CD4-positive, alpha-beta memory T cell (primary cell): ENCODE measurements around the gene BTD. TPM values are rescaled to one million over a fixed set of nuclear protein-coding genes. Genes with fewer than 3 reads are reported as not detected.
A peak's percentile ranks its signal among the peaks of the same experiment; 100 is the strongest.

Experiments used
- CTCF ChIA-PET: fragments of 350-600 bp; sonication (Branson Sonifier 250); formaldehyde crosslinking; loops from one replicate; lab custom pipeline; 2021; ENCODE audit warnings: inconsistent platforms; ENCODE audit not compliant: partially characterized antibody; lab: Charles Lee
- POLR2A ChIA-PET: fragments of 350-600 bp; sonication (Branson Sonifier 250); formaldehyde crosslinking; loops from one replicate; lab custom pipeline; 2021; ENCODE audit not compliant: partially characterized antibody; lab: Charles Lee
- DNase-seq, 5 donors: peaks; one replicate each; pipeline versions ENCODE4 v3.0.0 to v3.0.0-alpha.2; 2020 to 2022; ENCODE audit warnings: mixed read lengths in 1 of 5
- H3K27ac ChIP-seq: one replicate; pipeline ENCODE4 v1.7.0; 2013; ENCODE audit warnings: low read depth, low read length
- H3K27me3 ChIP-seq: 2 replicates; pipeline ENCODE4 v1.7.0; 2013; ENCODE audit warnings: mild to moderate bottlenecking, low read length, moderate library complexity; ENCODE audit not compliant: insufficient read depth
- H3K36me3 ChIP-seq: 2 replicates; pipeline ENCODE4 v1.7.0; 2013; ENCODE audit warnings: mild to moderate bottlenecking, low read length, moderate library complexity; ENCODE audit not compliant: insufficient read depth
- H3K4me1 ChIP-seq: 2 replicates; pipeline ENCODE4 v1.7.0; 2013; ENCODE audit warnings: mild to moderate bottlenecking, low read length, moderate library complexity; ENCODE audit not compliant: insufficient read depth
- H3K4me3 ChIP-seq, 2 donors: one replicate each; pipeline ENCODE4 v1.7.0; 2013; ENCODE audit warnings: low read length in 2 of 2, mild to moderate bottlenecking in 1 of 2
- H3K9me3 ChIP-seq, 2 donors: one replicate each; pipeline ENCODE4 v1.7.0; 2013; ENCODE audit warnings: low read length in 2 of 2, control low read depth in 1 of 2; ENCODE audit not compliant: control insufficient read depth in 1 of 2
- H3K27ac Mint-ChIP-seq, 7 donors: one replicate each; pipeline ENCODE4 v1.8.0; 2020 to 2021; ENCODE audit warnings: mixed read lengths in 7 of 7, mild to moderate bottlenecking in 6 of 7, inconsistent platforms in 3 of 7, moderate library complexity in 3 of 7
- H3K27me3 Mint-ChIP-seq, 2 donors: one replicate each; pipeline ENCODE4 v1.8.0; 2020 to 2021; ENCODE audit warnings: mixed read lengths in 2 of 2
- H3K36me3 Mint-ChIP-seq, 2 donors: one replicate each; pipeline ENCODE4 v1.8.0; 2020 to 2021; ENCODE audit warnings: mixed read lengths in 2 of 2, inconsistent platforms in 1 of 2, mild to moderate bottlenecking in 1 of 2
- H3K4me1 Mint-ChIP-seq, 4 donors: one replicate each; pipeline ENCODE4 v1.8.0; 2020 to 2021; ENCODE audit warnings: mixed read lengths in 4 of 4, mild to moderate bottlenecking in 1 of 4
- H3K4me3 Mint-ChIP-seq, 8 donors: one replicate each; pipeline ENCODE4 v1.8.0; 2020 to 2021; ENCODE audit warnings: mixed read lengths in 8 of 8, mild to moderate bottlenecking in 7 of 8, moderate library complexity in 6 of 8, inconsistent platforms in 3 of 8
- H3K9me3 Mint-ChIP-seq, 8 donors: one replicate each; pipeline ENCODE4 v1.8.0; 2020 to 2021; ENCODE audit warnings: mixed read lengths in 8 of 8, mild to moderate bottlenecking in 5 of 8, inconsistent platforms in 3 of 8, moderate library complexity in 1 of 8
- intact Hi-C: fragments of 100-400 bp; cut with micrococcal nuclease; formaldehyde crosslinking; loops from one replicate; pipeline ENCODE4 v1.15.1; 2023
- polyA plus RNA-seq, 2 donors: library from polyadenylated mRNA; unstranded; fragments of 300-500 nt; fragmentation: Illumina TruSeq; gene quantifications; one replicate each; pipeline ENCODE4 v1.2.3, GENCODE V29; 2021
- total RNA-seq, 2 experiments: library from RNA; stranded (reverse); gene quantifications; one replicate each; pipeline ENCODE4 v1.2.3, GENCODE V29; 2021

BTD gene
- total and polyA plus RNA-seq, 4 experiments from 2014 or later = 23.4 to 40.5 (median 25.5) TPM

DNA sequence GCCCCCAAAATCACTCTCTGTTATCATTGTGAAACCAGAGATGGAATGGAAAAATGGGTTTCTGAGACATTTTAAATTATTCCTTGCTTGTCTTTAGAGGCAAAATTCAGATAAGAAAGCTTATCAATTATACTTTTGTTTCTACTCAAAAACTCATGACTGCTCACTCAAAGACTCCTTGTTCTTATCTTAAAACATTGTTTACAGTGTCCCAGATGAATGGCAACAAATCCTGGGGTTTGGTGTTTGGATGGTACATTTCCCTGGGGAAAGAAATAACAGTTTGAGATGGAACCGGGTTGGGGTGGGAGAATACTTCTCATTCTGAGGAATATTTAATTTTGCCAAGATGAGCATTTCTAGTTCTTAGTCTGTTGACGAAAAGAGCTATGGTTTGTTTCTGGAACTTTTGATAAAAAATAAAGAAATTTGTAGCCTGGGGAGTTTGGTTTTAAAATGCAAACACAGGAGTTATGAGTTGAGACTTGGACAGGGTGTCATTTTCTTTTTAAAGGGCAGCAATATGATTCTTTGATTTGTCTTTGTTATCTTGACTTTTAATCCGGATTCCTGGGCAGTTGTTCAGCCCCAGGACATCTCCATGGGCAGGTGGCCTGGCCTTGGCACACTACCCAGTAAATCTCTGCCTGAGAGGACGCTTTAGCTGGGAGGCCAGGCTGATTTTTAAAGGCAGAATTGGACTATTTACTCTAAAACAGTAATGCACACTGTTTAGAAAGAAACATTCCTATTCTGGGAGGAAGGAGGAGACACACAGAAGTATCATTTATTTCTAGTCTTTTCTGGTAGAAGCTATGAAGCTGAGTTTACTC, 32.4 kb downstream of the BTD start:
- POLR2A ChIA-PET = interaction anchor here (0.9 to 1.1 kb wide), 2 partner anchors 10 to 163 kb away, joined by 3 read pairs; partner anchors contain the start of gene ANKRD28
- Histone ChIP-seq H3K4me3 (no peak overlapping the region), H3K4me1 (peaks cover 25% of the 10 kb centered on the region), H3K9me3 (no peaks in the 10 kb centered on the region), H3K36me3 (no peaks in the 10 kb centered on the region), H3K27me3 (no peaks in the 10 kb centered on the region), H3K27ac (no peak overlapping the region)
- no peak for DNase-seq
- Mint-ChIP-seq H3K27ac (peak overlapping the region in 2 of 7 donors; percentile 5 to 53), H3K36me3 (peaks cover 9 to 12% of the 10 kb centered on the region in 2 donors), H3K27me3 (no peaks in the 10 kb centered on the region), H3K4me3 (no peak overlapping the region), H3K9me3 (no peaks in the 10 kb centered on the region), H3K4me1 (peaks cover 14 to 59% (median 38%) of the 10 kb centered on the region in 4 donors)
- intact Hi-C loops = loop anchor here (5.0 kb wide), 2 partner anchors 33 to 53 kb away; no protein-coding TSS in a partner anchor
- CTCF ChIA-PET = interaction anchor here (0.9 to 1.5 kb wide), 5 partner anchors 18 to 182 kb away, joined by 3 to 4 read pairs (median 4); no protein-coding TSS in a partner anchor

- Histone ChIP-seq H3K4me3 (no peak overlapping the region), H3K9me3 (no peaks in the 10 kb centered on the region), H3K36me3 (no peaks in the 10 kb centered on the region), H3K27ac (no peak overlapping the region), H3K27me3 (no peaks in the 10 kb centered on the region), H3K4me1 (peaks cover 23% of the 10 kb centered on the region)
- DNase-seq = no peak
- ChIA-PET POLR2A (interaction anchor here (0.9 to 1.1 kb wide), 2 partner anchors 11 to 163 kb away, joined by 3 read pairs; partner anchors contain the start of gene ANKRD28), CTCF (interaction anchor here (1.2 kb wide), 1 partner anchor 17 kb away, joined by 4 read pairs; no protein-coding TSS in a partner anchor)
- Mint-ChIP-seq H3K9me3 (no peaks in the 10 kb centered on the region), H3K27me3 (no peaks in the 10 kb centered on the region), H3K4me1 (peaks cover 14 to 59% (median 35%) of the 10 kb centered on the region in 4 donors), H3K27ac (peak overlapping the region in 1 of 7 donors; percentile 63), H3K4me3 (no peak overlapping the region), H3K36me3 (peaks cover 9 to 12% of the 10 kb centered on the region in 2 donors)
- intact Hi-C loops = loop anchor here (5.0 kb wide), 2 partner anchors 33 to 53 kb away; no protein-coding TSS in a partner anchor
Observed at GRCh38 chr3:15634671-15635070, 33.1 kb downstream of the BTD start.

DNA sequence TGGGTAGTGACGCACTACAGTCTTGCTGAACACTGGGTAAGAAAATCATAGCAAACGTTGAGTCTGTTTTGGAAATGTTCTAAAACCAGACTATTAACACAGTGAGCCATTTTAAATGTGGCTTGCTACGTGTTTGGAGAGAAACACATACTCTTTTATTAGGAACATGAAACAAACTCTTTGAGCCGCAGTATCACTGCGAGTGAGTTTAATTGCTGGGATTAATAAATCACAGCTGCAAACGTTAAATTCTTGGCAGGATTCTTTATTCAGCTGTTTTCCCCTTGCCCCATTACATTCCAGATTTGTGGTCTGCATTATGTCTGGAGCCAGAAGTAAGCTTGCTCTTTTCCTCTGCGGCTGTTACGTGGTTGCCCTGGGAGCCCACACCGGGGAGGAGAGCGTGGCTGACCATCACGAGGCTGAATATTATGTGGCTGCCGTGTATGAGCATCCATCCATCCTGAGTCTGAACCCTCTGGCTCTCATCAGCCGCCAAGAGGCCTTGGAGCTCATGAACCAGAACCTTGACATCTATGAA, 33.6 kb downstream of the BTD start:
- H3K4me3 Mint-ChIP-seq = no peak overlapping the region
- intact Hi-C loops = no loop called here

DNA sequence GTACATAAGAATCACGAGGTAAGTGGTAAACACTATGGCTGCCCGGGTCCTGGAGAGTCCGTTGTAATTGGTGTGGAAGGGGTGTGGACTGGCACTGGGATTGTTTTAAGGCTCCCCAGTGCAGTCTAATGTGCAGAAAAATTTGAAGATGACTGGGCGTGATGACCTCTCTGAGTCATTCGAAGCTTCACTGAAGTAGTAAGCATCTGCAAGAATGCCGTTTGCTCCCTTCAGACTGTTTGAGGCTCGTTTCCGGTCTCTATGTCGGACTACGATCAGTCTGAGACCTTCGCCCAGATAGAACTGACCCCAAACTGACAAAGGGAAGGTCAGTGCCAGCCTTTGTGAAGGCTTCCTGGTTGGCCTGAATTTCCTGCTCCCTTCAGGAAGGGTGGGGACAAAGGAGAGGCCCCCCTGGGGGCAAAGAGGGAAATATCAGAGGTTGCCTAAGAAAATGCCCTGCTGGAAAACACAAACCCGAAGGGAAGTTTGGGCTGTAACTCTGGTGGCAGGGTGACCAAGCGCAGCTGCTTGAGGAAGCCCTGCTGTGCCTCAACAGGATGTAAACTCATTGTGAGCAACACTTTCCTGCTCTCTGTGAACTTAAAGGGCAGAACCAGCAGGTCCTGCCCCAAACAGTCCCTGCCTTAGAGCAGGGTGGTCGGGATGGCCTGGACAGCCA, 34.6 kb downstream of the BTD start:
- no peaks in the 10 kb centered on the region for H3K9me3 ChIP-seq
- Mint-ChIP-seq H3K9me3 (no peaks in the 10 kb centered on the region), H3K36me3 (peaks cover 5 to 16% of the 10 kb centered on the region in 2 donors), H3K27me3 (no peaks in the 10 kb centered on the region), H3K4me1 (peaks cover 8 to 47% (median 25%) of the 10 kb centered on the region in 4 donors), H3K4me3 (peak overlapping the region in 6 of 8 donors; percentile 26 to 66 (median 47)), H3K27ac (peak overlapping the region; percentile 17 to 95 (median 74))
- no peak overlapping the region for H3K27ac ChIP-seq
- CTCF ChIA-PET = interaction anchor here (1.5 kb wide), 1 partner anchor 13 kb away, joined by 3 read pairs; no protein-coding TSS in a partner anchor
- intact Hi-C loops = no loop called here
- no peaks in the 10 kb centered on the region for H3K36me3 ChIP-seq
- POLR2A ChIA-PET = interaction anchor here (1.2 kb wide), 1 partner anchor 161 kb away, joined by 3 read pairs; the partner anchor contains the start of gene ANKRD28
- no peak overlapping the region for H3K4me3 ChIP-seq
- H3K4me1 ChIP-seq = peaks cover 9% of the 10 kb centered on the region
- H3K27me3 ChIP-seq = no peaks in the 10 kb centered on the region
- DNase-seq = no peak

More for the DNA sequence above, 33.6 kb downstream of the BTD start:
- Mint-ChIP-seq H3K9me3 (no peaks in the 10 kb centered on the region), H3K36me3 (peaks cover 7 to 12% of the 10 kb centered on the region in 2 donors), H3K4me1 (peaks cover 10 to 54% (median 32%) of the 10 kb centered on the region in 4 donors), H3K27me3 (no peaks in the 10 kb centered on the region), H3K27ac (peak overlapping the region in 2 of 7 donors; percentile 8 to 17)
- Histone ChIP-seq H3K9me3 (no peaks in the 10 kb centered on the region), H3K4me3 (no peak overlapping the region), H3K27ac (no peak overlapping the region), H3K4me1 (peaks cover 18% of the 10 kb centered on the region), H3K36me3 (no peaks in the 10 kb centered on the region), H3K27me3 (no peaks in the 10 kb centered on the region)
- DNase-seq = no peak
- ChIA-PET CTCF (interaction anchor here (1.2 kb wide), 1 partner anchor 17 kb away, joined by 4 read pairs; no protein-coding TSS in a partner anchor), POLR2A (no interaction called here)

GRCh38 chr3:15637131-15637951, 35.8 kb downstream of the BTD start:
- Mint-ChIP-seq H3K9me3 (no peaks in the 10 kb centered on the region), H3K4me3 (peak overlapping the region in 5 of 8 donors; percentile 8 to 54 (median 36)), H3K27me3 (no peaks in the 10 kb centered on the region), H3K36me3 (peaks cover 13 to 20% of the 10 kb centered on the region in 2 donors), H3K27ac (peak overlapping the region in 6 of 7 donors; percentile 4 to 82 (median 52)), H3K4me1 (peaks cover 8 to 49% (median 27%) of the 10 kb centered on the region in 4 donors)
- H3K9me3 ChIP-seq = no peaks in the 10 kb centered on the region
- DNase-seq = no peak
- no peaks in the 10 kb centered on the region for H3K36me3 ChIP-seq
- POLR2A ChIA-PET = interaction anchor here (0.6 kb wide), 1 partner anchor 80 kb away, joined by 3 read pairs; no protein-coding TSS in a partner anchor
- peaks cover 9% of the 10 kb centered on the region for H3K4me1 ChIP-seq
- no peaks in the 10 kb centered on the region for H3K27me3 ChIP-seq
- H3K4me3 ChIP-seq = no peak overlapping the region
- CTCF ChIA-PET = interaction anchor here (1.5 kb wide), 1 partner anchor 12 kb away, joined by 3 read pairs; no protein-coding TSS in a partner anchor
- intact Hi-C loops = no loop called here
- no peak overlapping the region for H3K27ac ChIP-seq

GRCh38 chr3:15638193-15638890, 36.8 kb downstream of the BTD start:
- Mint-ChIP-seq H3K4me3 (peak overlapping the region in 2 of 8 donors; percentile 20 to 29), H3K36me3 (peaks cover 13 to 23% of the 10 kb centered on the region in 2 donors), H3K9me3 (no peaks in the 10 kb centered on the region), H3K27me3 (no peaks in the 10 kb centered on the region), H3K27ac (peak overlapping the region in 1 of 7 donors; percentile 7), H3K4me1 (peaks cover 10 to 49% (median 27%) of the 10 kb centered on the region in 4 donors)
- Histone ChIP-seq H3K4me3 (no peak overlapping the region), H3K9me3 (no peaks in the 10 kb centered on the region), H3K36me3 (no peaks in the 10 kb centered on the region), H3K4me1 (peaks cover 9% of the 10 kb centered on the region), H3K27me3 (no peaks in the 10 kb centered on the region), H3K27ac (no peak overlapping the region)
- CTCF ChIA-PET = interaction anchor here (1.5 kb wide), 2 partner anchors 8 to 12 kb away, joined by 4 read pairs; no protein-coding TSS in a partner anchor
- POLR2A ChIA-PET = no interaction called here
- intact Hi-C loops = no loop called here
- no peak for DNase-seq
